OCI-LY3 (cell line): Measurements from ENCODE around the gene KCND2.

ENCODE experiments used
- H2AFZ ChIP-seq: fragments of 200-600, 300-600 bp; shearing (Covaris generic); 2 replicates; pipeline ENCODE4 v1.6.0; 2014; ENCODE audit warnings: antibody characterized with exemption, low read depth, low read length
- H3K27ac ChIP-seq: fragments of 200-600, 300-600 bp; sonication (generic); 2 replicates; pipeline ENCODE4 v1.5.1; 2014; ENCODE audit warnings: mild to moderate bottlenecking, low read length, moderate library complexity, mixed read lengths
- H3K27me3 ChIP-seq: fragments of 200-600, 300-600 bp; sonication (generic); 2 replicates; pipeline ENCODE4 v1.6.1; 2014; ENCODE audit warnings: low read depth, low read length, mixed read lengths
- H3K36me3 ChIP-seq: fragments of 200-600, 300-600 bp; sonication (generic); replicated peaks from 2 replicates; pipeline ENCODE3; 2014; ENCODE audit warnings: low read depth, low read length, mixed read lengths
- H3K4me1 ChIP-seq: fragments of 300-600, 200-600 bp; sonication (generic); 2 replicates; pipeline ENCODE4 v1.6.1; 2014; ENCODE audit warnings: low read length, mixed read lengths
- H3K4me2 ChIP-seq: fragments of 200-600, 300-600 bp; sonication (generic); 2 replicates; pipeline ENCODE4 v1.6.1; 2014; ENCODE audit warnings: low read length, mixed read lengths
- H3K4me3 ChIP-seq: fragments of 300-600, 200-600 bp; sonication (generic); 2 replicates; pipeline ENCODE4 v1.5.1; 2014; ENCODE audit warnings: antibody characterized with exemption, mild to moderate bottlenecking, low read length, moderate library complexity
- H3K79me2 ChIP-seq: fragments of 300-600, 200-600 bp; shearing (Covaris generic); 2 replicates; pipeline ENCODE4 v1.6.1; 2014; ENCODE audit warnings: mild to moderate bottlenecking, low read length, mixed read lengths
- H3K9ac ChIP-seq: fragments of 300-600, 200-600 bp; shearing (Covaris generic); 2 replicates; pipeline ENCODE4 v1.6.0; 2014; ENCODE audit warnings: mild to moderate bottlenecking, low read length, moderate library complexity
- H3K9me3 ChIP-seq: fragments of 200-600, 300-600 bp; shearing (Covaris generic); 2 replicates; pipeline ENCODE4 v1.6.1; 2014; ENCODE audit warnings: low read length, mixed read lengths; ENCODE audit not compliant: insufficient read depth
- H4K20me1 ChIP-seq: fragments of 200-600, 300-600 bp; sonication (generic); 2 replicates; pipeline ENCODE4 v1.6.1; 2016; ENCODE audit warnings: low read length, mixed read lengths; ENCODE audit not compliant: insufficient read depth
- CTCF ChIP-seq: fragments of 200-600, 300-600 bp; sonication (generic); IDR thresholded peaks from 2 replicates; pipeline ENCODE4 v1.5.1; 2014; ENCODE audit warnings: antibody characterized with exemption, low read length, low read depth
- EZH2phosphoT487 ChIP-seq: fragments of 200-600 bp; shearing (Covaris generic); IDR thresholded peaks from 2 replicates; pipeline ENCODE4 v1.6.1; 2018; ENCODE audit warnings: antibody characterized with exemption, mixed run types, low read depth

KCND2 gene

DNA sequence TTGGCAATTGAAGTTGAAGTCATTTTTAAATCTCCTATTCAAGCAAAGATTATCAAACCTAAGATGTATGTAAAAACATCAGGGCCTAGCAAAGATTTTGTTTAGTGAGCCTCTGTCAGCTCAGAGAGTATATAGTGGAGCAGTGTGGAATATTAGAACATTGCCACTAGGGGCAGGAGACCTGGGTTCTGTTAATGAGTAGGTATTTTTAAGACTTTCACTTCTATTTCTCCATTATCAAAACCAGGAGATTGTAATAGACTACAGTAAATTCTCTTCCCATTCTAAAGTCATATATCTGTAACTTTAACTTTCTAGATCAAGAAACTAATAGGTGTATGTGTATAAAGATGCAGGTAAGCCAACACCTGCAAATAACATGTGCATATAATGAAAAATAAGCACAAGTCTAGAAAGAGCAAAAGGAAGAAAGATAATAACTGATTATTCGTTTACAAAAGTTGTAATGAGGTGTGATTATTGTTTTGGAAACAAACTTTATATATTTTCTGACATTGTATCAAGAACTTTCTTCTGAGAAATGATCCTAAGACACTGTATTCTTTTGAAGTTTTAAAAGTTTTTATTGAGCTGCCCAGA, 64.4 kb downstream of the KCND2 start:
- TF ChIP-seq EZH2phosphoT487 (no peak), CTCF (peak; percentile 71)
- no peak overlapping the region for H3K4me3 ChIP-seq
- no peaks in the 10 kb centered on the region for H4K20me1 ChIP-seq
- H3K27ac ChIP-seq, result no peak overlapping the region
- peaks cover 8% of the 10 kb centered on the region for H3K4me1 ChIP-seq
- H2AFZ ChIP-seq, result 0 out of 2 replicates have a peak overlapping the region, but pooled peaks have one; percentile 67
- H3K36me3 ChIP-seq, result no peaks in the 10 kb centered on the region
- H3K27me3 ChIP-seq, result no peaks in the 10 kb centered on the region
- H3K9me3 ChIP-seq, result no peaks in the 10 kb centered on the region; the same call in 1 of the 2 replicates
- no peaks in the 10 kb centered on the region for H3K79me2 ChIP-seq
- no peak overlapping the region for H3K9ac ChIP-seq
- H3K4me2 ChIP-seq, result 0 out of 2 replicates have a peak overlapping the region, but pooled peaks have one; percentile 10

- Histone ChIP-seq H3K9me3 (no peaks in the 10 kb centered on the region; the same call in 1 of the 2 replicates), H3K4me2 (no peak overlapping the region), H3K4me1 (peaks cover 7% of the 10 kb centered on the region; the same call in 1 of the 2 replicates), H2AFZ (no peak overlapping the region), H3K36me3 (no peaks in the 10 kb centered on the region), H3K79me2 (no peaks in the 10 kb centered on the region), H4K20me1 (no peaks in the 10 kb centered on the region), H3K27me3 (no peaks in the 10 kb centered on the region), H3K9ac (no peak overlapping the region), H3K4me3 (no peak overlapping the region), H3K27ac (no peak overlapping the region)
- no peak for TF ChIP-seq EZH2phosphoT487
These were observed 71.3 kb downstream of the KCND2 start for GRCh38 chr7:120344276-120344675.

DNA sequence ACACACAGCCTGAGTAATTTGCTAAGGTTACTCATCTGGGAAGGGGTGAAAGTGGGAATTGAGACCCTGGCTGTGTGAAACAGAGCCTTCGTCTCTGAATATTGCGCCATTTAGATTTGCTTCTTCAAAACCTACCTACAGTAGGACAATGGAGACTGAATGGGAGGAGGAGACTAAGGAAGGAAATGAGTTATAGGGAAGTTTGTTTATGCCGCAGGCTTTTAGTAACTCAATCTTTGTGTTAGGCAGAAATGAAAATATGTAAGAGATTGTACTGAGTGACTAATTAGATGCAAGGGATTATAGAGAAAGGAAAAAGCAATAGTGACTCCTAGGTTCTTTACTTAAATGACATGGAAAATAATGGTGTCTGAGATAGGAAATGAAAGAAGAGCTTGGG, 80.2 kb downstream of the KCND2 start:
- no peak for TF ChIP-seq EZH2phosphoT487
- no peak for TF ChIP-seq CTCF
- no peaks in the 10 kb centered on the region for H3K36me3 ChIP-seq
- H3K27me3 ChIP-seq, result no peaks in the 10 kb centered on the region
- no peak overlapping the region for H3K9ac ChIP-seq
- no peaks in the 10 kb centered on the region for H3K9me3 ChIP-seq
- no peaks in the 10 kb centered on the region for H3K79me2 ChIP-seq
- H4K20me1 ChIP-seq, result no peaks in the 10 kb centered on the region
- no peak overlapping the region for H3K4me3 ChIP-seq
- H2AFZ ChIP-seq, result no peak overlapping the region
- no peak overlapping the region for H3K4me2 ChIP-seq
- H3K27ac ChIP-seq, result no peak overlapping the region
- H3K4me1 ChIP-seq, result no peaks in the 10 kb centered on the region

DNA sequence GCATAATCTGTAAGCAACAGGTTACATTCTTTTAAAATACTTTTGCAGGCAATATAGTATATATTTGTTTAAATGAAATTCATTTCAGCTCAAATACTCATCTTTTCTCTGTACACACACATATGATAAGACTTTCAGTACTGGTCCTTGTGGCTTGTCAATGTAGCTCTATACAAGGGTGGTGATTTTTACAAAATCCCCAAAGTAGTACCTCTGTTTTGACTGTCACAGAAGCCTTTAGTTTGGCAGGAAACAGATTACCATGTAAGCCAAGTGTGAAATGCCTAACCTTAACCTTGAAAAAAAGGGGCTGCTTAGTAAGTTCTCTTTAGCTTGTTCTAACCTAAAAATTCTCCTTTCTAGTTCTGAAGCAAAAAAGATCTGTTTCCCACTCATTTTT, 87.9 kb downstream of the KCND2 start:
- H3K27ac ChIP-seq, result peak overlapping the region; percentile 88

More for the DNA sequence above, 87.9 kb downstream of the KCND2 start:
- peak overlapping the region; percentile 24; the same call in 1 of the 2 replicates for H2AFZ ChIP-seq
- H3K9ac ChIP-seq, result peak overlapping the region; percentile 46; the same call in 1 of the 2 replicates
- H3K4me3 ChIP-seq, result peak overlapping the region; percentile 32; the same call in 1 of the 2 replicates
- H4K20me1 ChIP-seq, result no peaks in the 10 kb centered on the region
- peaks cover 51% of the 10 kb centered on the region for H3K4me1 ChIP-seq
- peaks cover 18% of the 10 kb centered on the region for H3K36me3 ChIP-seq
- no peak for TF ChIP-seq EZH2phosphoT487
- TF ChIP-seq CTCF, result no peak
- H3K4me2 ChIP-seq, result peak overlapping the region; percentile 57
- no peaks in the 10 kb centered on the region for H3K9me3 ChIP-seq
- no peaks in the 10 kb centered on the region for H3K27me3 ChIP-seq
- H3K79me2 ChIP-seq, result no peaks in the 10 kb centered on the region
